ENCODE data around the gene SH3GL3.

- TF ChIP-seq MXI1 (IDR thresholded peaks at IDR 0.05; ENCODE audit: borderline replicate concordance, low read depth, low read length) (no peak), POLR2A (IDR thresholded peaks at IDR 0.05; ENCODE audit: low read depth, low read length) (no peak), USF2 (IDR thresholded peaks at IDR 0.05; ENCODE audit: low read depth, low read length) (no peak), CTCF (conservative IDR thresholded peaks at IDR 0.05; ENCODE audit: low read depth, low read length) (no peak), FOS (IDR thresholded peaks at IDR 0.05; ENCODE audit: low read depth, low read length) (no peak), RFX5 (IDR thresholded peaks at IDR 0.05; ENCODE audit: low read depth, low read length) (no peak), RAD21 (IDR thresholded peaks at IDR 0.05; ENCODE audit: low read length) (no peak), SMC3 (IDR thresholded peaks at IDR 0.05; ENCODE audit: low read depth, low read length) (no peak), MAZ (IDR thresholded peaks at IDR 0.05; ENCODE audit: borderline replicate concordance, low read depth, low read length) (no peak), MAFK (IDR thresholded peaks at IDR 0.05; ENCODE audit: low read depth, low read length) (no peak), CEBPB (IDR thresholded peaks at IDR 0.05; ENCODE audit: low read depth, low read length) (no peak), RCOR1 (IDR thresholded peaks at IDR 0.05; ENCODE audit: insufficient replicate concordance, low read length) (no peak), CHD1 (IDR thresholded peaks at IDR 0.05; ENCODE audit: low read depth, low read length) (no peak), BHLHE40 (IDR thresholded peaks at IDR 0.05; ENCODE audit: low read depth, low read length) (no peak)
Observed at GRCh38 chr15:83498374-83498773, 51.2 kb downstream of the SH3GL3 start.
